ENCODE data around the gene MAP3K7.

The MAP3K7 gene

DNA sequence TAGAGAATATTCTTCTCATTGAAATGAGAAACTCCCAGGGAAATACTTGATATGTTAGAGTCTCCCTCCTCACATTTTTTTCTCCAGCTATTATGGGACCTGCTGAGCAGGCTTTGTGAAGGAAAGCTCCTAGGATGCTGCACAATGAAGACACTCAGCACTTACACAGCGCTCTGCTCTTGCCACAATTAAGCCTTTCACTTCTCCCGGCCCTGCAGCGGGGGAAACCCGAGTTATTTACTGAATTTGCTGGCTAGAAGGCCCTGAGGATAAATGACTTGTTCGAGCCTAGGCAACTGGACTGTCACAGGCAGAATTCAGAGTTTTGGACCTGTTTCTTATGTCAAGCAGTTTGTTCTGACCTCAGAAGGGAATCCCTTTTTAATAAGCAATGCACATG is 102.0 kb downstream of the MAP3K7 start:
- TF ChIP-seq ZFX (IDR thresholded peaks at IDR 0.05; ENCODE audit: borderline replicate concordance): no peak
- TF ChIP-seq, protein P1, sequence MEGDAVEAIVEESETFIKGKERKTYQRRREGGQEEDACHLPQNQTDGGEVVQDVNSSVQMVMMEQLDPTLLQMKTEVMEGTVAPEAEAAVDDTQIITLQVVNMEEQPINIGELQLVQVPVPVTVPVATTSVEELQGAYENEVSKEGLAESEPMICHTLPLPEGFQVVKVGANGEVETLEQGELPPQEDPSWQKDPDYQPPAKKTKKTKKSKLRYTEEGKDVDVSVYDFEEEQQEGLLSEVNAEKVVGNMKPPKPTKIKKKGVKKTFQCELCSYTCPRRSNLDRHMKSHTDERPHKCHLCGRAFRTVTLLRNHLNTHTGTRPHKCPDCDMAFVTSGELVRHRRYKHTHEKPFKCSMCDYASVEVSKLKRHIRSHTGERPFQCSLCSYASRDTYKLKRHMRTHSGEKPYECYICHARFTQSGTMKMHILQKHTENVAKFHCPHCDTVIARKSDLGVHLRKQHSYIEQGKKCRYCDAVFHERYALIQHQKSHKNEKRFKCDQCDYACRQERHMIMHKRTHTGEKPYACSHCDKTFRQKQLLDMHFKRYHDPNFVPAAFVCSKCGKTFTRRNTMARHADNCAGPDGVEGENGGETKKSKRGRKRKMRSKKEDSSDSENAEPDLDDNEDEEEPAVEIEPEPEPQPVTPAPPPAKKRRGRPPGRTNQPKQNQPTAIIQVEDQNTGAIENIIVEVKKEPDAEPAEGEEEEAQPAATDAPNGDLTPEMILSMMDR (IDR thresholded peaks at IDR 0.05): no peak
- no peak overlapping the region for H3K27ac ChIP-seq

DNA sequence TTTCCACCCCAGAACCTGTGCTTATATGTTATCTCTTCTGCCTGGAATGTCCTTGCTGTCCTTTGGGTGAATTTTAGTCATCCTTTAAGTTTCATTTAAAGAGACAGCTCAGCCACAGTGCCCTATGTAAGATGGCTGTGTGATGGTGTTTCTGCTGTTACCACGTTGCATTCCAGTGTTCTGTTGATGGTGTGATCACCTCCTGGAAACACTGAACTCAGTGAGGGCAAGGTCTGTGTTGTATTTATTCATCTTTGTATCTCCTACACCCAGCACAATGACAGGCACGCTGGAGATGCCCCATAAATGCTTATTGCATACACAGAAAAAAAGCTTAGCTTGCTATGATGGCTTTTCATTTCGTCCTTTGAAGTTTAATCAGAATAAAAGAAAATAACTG is 102.5 kb downstream of the MAP3K7 start:
- TF ChIP-seq ZFX (IDR thresholded peaks at IDR 0.05; ENCODE audit: borderline replicate concordance): no peak
- TF ChIP-seq, protein P1 (IDR thresholded peaks at IDR 0.05): no peak
- no peak overlapping the region for H3K27ac ChIP-seq

DNA sequence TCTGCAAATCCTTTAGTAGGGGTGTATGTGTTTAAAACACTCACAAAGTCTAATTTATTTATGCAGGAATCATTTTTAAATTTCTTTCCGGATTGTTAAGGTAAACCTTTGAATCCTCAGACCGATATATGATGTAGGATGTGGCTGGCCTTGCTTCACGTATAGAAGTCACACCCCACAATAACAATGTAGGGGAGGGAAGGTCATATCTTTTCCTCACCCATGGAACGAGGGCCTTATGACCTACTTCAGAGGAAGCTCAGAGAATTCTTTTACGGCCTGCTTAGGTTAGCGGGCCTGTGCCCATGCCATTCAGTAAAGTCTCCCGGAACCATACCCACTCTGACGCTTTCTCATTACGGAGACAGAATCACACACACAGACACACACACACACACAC is 102.9 kb downstream of the MAP3K7 start:
- no peak for TF ChIP-seq ZFX (IDR thresholded peaks at IDR 0.05; ENCODE audit: borderline replicate concordance)
- TF ChIP-seq, protein P1 (IDR thresholded peaks at IDR 0.05): no peak
- no peak overlapping the region for H3K27ac ChIP-seq

DNA sequence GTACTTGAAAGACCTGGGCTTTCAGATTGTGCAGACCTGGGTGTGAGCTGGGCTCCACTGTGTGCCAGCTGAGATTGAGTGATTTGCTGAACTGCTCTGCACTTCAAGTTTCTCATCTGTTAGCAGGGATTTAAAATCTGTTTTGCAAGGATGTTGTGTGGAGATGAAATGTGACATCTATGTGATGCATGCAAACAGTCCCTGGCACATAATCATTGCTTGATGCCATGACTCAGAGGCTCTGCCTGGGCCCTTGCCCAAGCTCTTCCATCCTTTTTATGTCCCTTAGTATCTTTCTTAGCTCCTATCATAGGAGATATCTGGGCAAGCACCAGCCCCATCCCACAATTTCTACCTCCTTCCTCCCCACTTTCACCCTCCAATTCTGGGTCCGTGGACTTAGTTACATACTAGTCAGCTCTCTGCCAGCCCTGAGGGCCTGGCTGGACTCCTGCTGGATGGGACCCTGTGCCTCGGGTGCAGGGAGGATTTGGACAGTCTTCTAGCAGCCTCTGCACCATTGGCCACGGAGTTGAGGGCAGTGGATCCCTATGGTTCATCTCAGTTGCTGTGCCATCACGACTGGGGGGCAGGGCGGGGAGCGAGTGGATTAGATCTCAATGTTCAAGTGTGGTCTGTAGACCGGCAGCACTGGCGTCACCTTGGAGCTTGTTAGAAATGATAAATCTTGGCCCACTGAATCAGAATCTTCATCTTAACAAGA is 103.6 kb downstream of the MAP3K7 start:
- H3K27ac ChIP-seq: no peak overlapping the region
- TF ChIP-seq ZFX (IDR thresholded peaks at IDR 0.05; ENCODE audit: borderline replicate concordance): no peak
- TF ChIP-seq, protein P1 (IDR thresholded peaks at IDR 0.05): no peak

DNA sequence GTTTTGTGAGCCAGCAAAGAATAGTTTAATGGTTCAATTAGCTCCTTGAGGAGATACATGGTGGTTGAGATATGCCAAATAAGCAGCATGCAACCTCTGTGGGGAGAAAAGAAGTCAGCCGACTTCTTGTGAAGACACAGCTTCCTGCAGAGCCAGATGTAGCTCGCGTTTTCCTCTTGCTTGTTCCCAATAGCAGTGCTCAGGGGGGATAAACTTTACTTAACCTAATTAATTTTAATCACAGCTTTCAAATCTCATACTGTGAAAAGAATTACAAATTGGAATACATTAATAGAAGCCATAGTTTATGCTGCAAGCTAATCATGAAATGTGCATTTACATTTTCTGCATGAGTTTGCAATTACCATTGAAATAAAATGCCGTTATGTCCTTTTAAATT is 106.2 kb downstream of the MAP3K7 start:
- TF ChIP-seq, protein P1 (IDR thresholded peaks at IDR 0.05): no peak
- no peak for TF ChIP-seq ZFX (IDR thresholded peaks at IDR 0.05; ENCODE audit: borderline replicate concordance)
- H3K27ac ChIP-seq: no peak overlapping the region

DNA sequence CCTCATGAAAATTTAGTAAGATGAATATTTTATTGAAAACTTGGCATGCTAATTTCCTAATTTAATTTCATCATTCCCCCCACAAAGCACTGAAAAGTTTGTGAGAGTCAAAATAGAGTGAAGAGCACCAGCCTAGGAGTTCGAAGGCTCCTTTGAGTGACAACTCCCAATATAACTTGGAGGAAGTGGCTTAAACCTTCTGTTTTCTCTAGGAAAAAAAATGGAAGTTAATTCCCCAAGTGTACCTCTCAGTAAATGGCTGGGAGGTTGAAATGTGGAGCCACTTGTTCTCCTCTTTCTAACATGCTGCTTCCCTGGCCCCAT is 107.3 kb downstream of the MAP3K7 start:
- TF ChIP-seq, protein P1 (IDR thresholded peaks at IDR 0.05): peak; percentile 51
- TF ChIP-seq ZFX (IDR thresholded peaks at IDR 0.05; ENCODE audit: borderline replicate concordance): no peak
- no peak overlapping the region for H3K27ac ChIP-seq

DNA sequence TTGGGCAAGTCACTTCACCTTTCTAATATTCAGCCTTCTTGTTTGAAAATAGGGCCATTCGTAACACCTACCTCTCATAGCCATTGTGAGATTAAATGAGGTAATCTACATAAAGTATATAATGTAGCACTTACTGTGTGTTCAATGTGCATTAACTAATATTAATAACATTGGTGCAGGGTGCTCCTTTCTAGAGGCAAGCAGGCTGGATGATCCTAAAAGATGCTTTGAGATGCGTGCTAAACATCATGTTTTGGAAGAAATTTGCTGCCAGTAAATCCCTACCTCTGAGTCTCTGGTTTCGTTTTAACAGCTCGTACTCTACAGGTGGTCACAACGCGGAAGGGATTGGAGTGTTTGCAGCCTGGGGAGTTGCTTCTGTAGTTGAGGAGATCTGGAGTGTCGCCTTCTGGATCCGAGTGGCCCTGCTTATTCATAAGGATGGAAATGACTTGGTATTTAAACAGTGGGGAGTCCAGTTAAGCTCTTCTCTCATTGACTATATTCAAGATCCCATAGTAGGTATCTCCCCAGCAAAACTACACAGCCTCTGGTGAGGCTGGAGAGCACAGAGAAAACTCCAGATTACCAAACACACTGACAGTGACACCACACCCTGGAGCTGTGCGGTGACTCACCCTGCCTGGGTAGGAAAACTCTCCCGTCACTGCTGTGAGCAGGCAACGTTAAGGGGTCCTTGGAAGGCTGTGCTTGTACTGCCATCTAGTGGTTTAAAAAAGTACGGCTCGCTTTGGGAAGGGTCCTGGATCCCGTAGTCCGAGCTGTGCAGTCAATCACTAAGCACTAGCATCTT is 107.9 kb downstream of the MAP3K7 start:
- no peak overlapping the region for H3K27ac ChIP-seq
- TF ChIP-seq ZFX (IDR thresholded peaks at IDR 0.05; ENCODE audit: borderline replicate concordance): no peak
- TF ChIP-seq, protein P1 (IDR thresholded peaks at IDR 0.05): peak; percentile 86

All from 22Rv1 (cell line).